GM18507 (cell line): ENCODE results near the gene CEBPA.

ENCODE experiments used
- DNase-seq: peaks from one replicate; pipeline ENCODE4 v3.0.0; 2011; ENCODE audit warnings: low read depth; ENCODE audit not compliant: insufficient read length; ENCODE audit errors: extremely low spot score
- FAIRE-seq: peaks from 2 replicates; lab custom pipeline; 2011; peaks lifted over from hg19 to GRCh38; lab: Jason Lieb, UNC

CEBPA gene

DNA sequence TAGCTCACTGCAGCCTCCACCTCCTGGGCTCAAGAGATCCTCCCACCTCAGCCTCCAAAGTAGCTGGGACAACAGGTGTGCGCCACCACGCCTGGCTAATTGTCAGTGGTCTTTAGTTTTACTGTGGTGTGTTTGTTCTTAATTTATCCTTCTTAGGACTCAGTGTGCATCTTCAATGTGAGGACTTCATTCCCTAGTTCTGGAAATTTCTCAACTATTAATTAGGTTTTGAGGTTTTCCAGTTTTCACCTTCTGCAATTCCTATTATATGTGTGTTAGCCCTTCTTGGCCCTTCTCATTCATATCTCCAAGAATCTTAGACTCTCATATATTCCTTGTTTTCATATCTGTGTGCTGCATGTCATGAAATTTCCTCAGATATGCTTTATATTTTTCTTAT, 44.5 kb downstream of the CEBPA start:
- no peak for FAIRE-seq
- DNase-seq, result no peak

DNA sequence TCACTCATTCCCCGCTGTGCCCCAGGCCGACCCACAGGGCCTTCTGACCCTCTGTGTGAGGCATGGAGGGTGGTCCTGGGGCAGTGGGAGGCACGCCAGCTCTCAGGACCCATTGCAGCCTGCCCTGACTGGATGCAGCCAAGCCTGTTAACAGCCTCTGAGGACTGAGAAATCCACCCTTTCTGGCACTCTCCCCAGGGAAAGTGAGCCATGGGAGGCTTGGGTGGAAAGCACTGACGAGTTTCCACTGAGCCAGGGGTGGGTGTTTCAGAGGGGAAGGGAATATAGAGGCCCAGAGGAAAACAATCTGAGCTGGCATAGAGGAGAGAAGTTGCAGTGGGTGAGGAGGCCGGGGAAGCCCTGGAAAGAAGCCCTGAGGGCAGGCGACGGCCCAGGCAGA, 46.1 kb downstream of the CEBPA start:
- no peak for DNase-seq

GRCh38 chr19:33255781-33256180, 46.6 kb downstream of the CEBPA start:
- FAIRE-seq (no peak), DNase-seq (no peak)

More for the DNA sequence above, 46.1 kb downstream of the CEBPA start:
- no peak for FAIRE-seq

DNA sequence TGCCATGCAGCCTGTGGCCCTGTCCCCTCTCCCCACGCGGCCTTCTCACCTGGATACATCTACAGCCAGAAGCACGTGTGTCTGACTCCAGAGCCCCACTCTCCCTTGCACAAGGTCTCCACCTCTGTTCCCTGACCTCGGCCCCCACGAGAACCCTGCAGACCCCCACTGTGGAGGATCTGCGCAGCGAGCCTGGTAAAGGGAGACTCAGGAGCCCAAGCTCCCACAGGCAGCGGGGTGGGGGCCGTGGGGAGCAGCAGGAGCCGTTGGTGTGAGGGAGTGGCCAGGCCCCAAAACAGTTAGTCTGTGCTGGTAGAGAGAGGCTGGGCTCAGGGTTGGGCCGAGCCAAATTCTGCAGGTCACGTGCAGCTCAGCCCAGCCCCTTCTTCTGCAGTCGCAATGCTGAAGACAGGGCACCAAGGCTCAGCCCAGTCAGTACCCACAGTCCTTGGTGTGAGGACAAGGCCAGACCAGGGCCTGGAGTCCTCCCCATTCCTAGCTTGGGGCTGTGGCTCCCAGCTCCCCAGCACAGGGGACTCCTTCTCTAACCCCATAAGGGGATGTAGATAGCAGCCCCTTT, 48.0 kb downstream of the CEBPA start:
- FAIRE-seq (no peak), DNase-seq (no peak)

DNA sequence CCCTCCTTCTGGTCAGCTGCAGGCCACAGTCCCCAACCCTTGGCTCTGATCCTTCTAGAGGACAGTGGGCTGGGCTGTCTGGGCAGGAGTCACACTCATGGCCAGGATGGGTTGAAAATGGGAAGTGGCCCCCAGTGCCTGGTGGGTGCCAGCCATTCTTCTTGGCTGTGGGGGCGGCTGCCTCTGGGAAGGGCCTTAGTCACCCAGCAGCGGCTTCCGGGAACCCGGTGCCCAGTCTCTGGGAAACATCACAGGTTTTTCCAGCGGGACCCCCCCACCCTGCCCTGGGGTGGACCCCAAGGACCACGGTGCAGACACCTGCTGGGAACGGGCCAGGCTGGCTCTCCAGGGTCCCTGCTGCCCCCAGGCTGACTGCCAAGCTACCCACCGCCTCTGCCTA, 49.4 kb downstream of the CEBPA start:
- DNase-seq (no peak), FAIRE-seq (no peak)

DNA sequence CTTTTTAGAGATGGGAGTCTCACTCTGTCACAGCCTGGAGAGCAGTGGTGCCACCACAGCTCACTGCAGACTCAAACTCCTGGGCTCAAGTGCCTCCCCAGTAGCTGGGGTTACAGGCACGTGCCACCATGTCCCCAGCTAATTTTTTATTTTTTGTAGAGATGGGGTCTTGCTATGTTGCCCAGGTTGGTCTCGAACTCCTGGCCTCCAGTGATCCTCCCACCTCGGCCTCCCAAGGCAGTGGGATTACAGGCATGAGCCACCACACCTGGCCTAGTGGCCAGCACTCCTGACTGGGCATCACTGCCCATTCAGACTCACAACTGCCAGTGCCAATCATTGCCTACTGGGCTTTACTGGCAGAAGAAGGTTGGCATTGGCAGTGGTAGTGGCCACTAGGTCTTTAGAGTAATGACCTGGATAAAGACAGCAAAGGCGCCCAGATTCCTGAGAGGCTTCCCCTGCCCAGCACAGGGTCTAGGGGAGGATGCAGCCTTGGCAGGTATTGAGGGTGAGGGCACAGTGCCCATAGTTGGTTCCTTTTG, 49.8 kb downstream of the CEBPA start:
- FAIRE-seq (no peak), DNase-seq (no peak)

DNA sequence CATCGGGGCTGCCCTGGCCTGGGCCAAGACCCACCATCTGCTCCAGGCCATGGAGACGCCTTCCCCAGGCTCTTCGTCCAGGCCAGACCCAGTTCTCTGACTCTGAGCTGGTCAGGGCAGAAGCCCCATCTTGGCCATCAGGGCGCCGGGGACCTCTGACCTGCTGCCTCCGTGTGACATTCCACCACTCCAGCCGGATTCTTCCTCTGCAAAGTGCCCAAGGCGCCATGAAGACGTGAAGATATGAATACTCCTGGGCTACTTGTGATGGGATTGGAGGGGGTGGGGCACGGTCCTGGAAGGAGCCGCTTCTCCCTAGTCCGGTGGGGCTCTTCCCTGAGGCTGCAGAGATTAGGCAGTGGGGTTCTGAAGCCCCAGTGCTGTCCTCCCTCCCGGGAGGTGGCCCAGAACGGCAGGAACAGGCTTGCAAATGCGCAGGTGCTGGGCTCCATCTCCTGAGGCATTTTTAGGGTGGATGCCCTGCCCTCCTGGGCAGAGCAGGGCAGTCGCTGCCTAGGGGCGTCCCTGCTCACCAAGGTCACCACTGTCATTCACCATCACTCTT, 50.7 kb downstream of the CEBPA start:
- DNase-seq (no peak), FAIRE-seq (no peak)

DNA sequence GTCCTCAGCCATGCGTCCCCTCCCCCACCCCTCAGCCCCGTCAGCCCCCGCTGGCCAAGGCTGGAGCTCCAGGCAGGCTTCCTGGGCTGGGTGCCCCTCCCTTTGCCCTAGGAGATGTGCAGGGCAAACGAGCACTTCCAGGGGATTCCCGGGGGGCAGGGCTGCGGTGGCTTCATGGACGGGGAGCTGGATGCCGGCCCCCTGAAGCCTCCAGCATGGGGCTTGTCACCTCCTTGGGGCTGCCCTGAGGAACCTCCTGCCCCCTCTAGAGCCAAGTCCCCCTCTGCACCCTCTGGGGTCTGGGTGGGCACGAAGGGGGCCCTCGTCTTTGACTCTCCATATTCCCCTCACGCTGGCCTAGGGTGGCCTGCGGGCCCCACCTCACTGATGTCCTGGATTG, 51.3 kb downstream of the CEBPA start:
- FAIRE-seq (no peak), DNase-seq (no peak)

DNA sequence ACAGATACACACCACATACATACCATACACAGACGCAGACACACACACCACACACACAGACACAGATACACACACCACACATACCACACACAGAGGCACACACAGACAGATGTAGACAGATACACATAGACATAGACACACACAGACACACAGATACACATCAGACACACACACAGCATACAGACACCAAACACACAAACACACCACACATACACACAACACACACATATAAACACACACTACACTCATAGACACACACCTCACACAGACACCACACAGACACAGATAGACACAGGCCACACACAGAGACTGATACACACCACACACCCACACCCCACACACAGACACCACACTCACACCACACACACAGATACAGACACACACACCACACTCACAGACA, 51.8 kb downstream of the CEBPA start:
- DNase-seq (no peak), FAIRE-seq (no peak)
